CD4-positive, alpha-beta T cell treated with Interleukin-17A for 1 hour (primary cell): ENCODE data around the gene SPTAN1.
"Not testable (repeated sequence)": the region's sequence is repeated elsewhere in the genome, so short reads cannot be mapped to it uniquely, and the experiment has no call there.

Experiments used
- DNase-seq: peaks from one replicate; pipeline ENCODE4 v3.0.0-alpha.2; 2020

The SPTAN1 gene

GRCh38 chr9:128634111-128634510, 81.7 kb downstream of the SPTAN1 start:
- no peak for DNase-seq

DNA sequence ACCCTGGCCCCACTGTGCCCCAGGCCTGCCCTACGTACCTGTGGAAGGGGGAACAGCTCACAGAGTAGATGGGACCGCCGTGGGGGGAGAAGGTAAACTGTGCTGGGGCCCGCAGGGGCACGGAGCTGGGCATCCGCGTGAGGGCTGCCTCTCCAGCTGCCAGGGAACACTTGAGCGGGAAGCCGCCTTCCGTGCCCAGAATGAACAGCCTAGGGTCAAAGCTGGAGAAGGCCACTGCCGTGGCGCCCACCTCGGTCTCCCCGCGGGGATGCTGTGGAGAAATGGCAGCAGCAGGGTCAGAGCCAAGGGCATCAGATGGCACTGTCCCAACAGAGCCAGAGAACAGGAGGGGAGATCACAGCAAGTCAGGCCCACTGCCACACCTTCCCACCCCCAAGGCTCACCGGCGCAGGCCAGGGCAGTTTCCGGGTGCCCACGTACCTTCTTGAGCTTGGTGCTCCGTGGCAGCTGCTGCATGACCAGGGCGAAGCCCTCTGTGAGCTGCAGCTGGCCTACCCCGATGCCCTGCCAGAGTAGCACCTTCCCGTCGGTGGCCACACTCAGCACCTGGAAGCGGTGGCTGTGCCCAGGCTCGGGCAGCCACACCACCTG, 82.4 kb downstream of the SPTAN1 start:
- DNase-seq = no peak

- DNase-seq = no peak
Measured at GRCh38 chr9:128635266-128636023, 83.1 kb downstream of the SPTAN1 start.

DNA sequence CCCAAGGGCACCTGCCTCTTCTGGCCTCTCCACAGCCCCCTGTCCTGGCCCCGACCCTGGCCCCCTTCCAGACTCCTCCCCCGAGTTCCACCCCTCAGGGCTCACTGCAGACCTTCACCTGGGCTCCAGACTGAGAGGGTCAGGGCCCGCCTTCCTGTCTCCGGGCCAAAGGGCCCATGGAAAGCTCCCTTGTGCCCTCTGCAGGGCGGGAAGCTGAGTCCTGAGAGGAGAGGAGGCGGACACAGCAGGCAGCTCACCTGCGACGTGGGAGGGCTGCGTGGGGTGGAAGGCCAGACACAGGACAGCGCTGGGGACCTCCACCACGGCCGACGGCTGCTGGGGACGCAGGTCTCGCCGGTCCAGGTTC, 83.6 kb downstream of the SPTAN1 start:
- no peak for DNase-seq

- DNase-seq = no peak
Measured at GRCh38 chr9:128636556-128637530, 84.5 kb downstream of the SPTAN1 start.

DNA sequence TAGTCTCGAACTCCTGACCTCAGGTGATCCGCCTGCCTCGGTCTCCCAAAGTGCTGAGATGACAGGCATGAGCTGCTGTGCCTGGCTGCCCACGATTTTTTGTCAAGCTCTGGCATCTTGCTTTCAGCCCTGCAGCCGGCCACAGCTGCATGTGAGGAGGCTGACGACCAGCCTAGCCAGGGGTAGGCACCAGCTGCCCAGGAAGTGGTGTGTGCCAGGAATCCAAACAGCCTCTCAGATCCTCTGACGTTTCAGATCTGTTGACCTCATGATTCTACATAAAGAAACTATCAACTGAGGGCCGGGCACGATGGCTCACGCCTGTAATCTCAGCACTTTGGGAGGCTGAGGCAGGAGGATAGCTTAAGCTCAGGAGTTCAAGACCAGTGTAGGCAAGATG, 85.3 kb downstream of the SPTAN1 start:
- no peak for DNase-seq

DNA sequence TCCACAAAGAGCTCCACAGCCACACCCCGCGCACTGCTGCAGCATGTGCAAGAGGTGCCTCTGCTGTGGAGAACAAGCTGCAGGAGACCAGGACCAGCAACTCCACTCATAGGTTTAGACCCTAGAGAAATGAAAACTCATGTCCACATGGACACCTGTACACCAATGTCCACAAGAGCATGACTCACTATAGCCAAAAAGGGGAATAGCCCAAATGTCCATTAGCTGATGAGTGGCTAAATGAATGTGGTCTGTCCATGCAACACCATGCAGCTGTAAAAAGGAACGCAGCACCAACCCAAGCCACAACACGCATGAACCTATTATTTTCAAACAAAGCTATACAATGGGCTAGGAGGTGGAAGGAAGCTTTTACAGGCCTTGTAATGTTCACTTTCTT, 86.2 kb downstream of the SPTAN1 start:
- no peak for DNase-seq

- DNase-seq = no peak
Measured at GRCh38 chr9:128640603-128641002, 88.2 kb downstream of the SPTAN1 start.

- no peak for DNase-seq
Measured at GRCh38 chr9:128642675-128643245, 90.4 kb downstream of the SPTAN1 start.

DNA sequence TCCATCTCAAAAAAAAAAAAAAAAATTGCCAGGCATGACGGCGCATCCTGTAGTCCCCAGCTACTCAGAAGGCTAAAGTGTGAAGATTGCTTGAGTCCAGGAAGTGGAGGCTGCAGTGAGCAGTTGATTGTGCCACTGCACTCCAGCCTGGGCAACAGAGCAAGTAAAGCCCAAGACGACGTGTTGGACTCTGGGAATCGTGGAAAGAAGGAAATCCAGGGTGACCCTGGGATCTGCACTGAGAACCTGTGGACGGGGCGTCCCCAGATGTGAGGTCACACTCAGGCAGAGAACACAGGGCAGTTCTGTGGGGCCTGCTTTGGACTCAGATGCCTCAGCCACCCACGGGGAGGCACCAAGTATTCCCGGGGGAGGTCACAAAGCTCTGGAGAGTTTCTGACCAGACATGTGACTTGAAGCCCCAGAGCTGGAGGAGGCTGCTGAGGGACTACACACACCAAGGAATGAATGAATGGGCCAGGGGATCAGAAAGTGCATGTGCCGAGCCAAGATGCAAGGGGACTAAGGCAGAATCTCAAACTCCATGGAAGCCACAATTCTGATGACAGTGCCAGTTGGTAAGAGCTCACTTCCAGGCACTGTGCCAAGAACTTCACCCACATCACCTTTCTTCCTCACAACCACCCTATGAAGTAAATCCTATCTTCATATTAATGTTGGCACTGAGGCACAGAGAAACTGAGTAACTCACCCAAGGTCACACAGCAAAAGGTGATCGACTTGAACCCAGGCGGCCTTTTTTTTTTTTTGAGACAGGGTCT, 91.3 kb downstream of the SPTAN1 start:
- no peak for DNase-seq

DNA sequence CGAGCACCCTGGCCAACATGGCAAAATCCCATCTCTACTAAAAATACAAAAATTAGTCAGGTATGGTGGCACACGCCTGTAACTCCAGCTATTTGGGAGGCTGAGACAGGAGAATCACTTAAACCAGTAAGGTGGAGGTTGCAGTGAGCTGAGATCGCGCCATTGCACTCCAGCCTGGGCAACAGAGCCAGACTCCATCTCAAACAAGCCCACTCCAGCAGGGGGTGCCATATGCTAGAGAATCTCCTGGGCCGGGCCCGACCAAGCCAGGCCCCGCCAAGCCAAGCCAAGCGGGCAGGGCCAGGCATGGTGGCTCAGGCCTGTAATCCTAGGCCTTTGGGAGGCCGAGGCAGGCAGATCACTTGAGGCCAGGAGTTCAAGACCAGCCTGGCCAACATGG, 95.8 kb downstream of the SPTAN1 start:
- peak; percentile 76 for DNase-seq

DNA sequence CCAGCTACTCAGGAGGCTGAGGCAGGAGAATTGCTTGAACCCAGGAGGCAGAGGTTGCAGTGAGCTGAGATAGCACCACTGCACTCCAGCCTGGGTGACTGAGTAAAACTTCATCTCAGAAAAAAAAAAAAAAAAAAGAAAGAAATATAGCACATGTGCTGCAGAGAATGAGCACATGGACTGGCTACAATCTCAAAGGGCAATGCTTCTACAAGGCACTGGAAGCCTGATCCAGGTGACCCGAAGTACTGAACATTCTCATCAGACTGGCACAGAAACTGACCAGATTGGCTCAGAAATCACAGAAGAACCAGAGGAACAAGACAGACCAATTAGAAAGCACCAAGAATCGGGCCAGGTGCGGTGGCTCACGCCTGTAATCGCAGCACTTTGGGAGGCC, 99.4 kb downstream of the SPTAN1 start:
- no peak for DNase-seq

DNA sequence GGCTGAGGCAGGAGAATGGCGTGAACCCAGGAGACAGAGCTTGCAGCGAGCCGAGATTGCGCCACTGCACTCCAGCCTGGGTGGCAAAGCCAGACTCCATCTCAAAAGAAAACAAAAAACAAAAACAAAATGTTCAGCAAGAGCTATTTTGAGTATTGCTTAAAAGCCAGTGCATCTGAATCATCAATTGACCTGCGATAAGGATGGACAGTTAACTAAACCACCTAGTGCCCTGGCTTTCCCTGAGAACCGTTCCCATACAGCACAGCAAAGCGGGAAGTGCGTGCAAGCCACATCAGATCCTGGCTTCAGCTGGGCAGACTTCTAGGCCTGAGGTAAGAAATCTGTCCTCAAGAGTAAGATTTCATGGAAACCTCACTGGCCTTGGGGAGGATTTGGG, 101.5 kb downstream of the SPTAN1 start:
- no peak for DNase-seq

DNA sequence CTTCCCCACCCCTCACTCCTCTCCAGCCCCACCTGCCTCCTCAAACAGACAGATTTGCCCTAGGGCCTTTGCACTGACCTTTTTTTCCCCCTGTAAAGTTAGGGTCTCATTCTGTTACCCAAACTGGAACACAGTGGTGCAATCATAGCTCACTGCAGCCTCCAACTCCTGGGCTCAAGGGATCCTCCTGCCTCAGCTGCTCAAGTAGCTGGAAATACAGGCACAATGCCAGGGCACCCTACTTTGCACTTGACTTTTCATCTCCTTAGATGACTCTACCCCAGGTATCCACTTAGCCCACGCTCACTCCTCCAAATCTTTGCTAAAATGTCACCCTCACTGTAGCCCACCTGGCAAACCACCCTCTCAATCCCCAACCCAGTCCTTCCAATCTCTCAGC, 102.1 kb downstream of the SPTAN1 start:
- no peak for DNase-seq

DNA sequence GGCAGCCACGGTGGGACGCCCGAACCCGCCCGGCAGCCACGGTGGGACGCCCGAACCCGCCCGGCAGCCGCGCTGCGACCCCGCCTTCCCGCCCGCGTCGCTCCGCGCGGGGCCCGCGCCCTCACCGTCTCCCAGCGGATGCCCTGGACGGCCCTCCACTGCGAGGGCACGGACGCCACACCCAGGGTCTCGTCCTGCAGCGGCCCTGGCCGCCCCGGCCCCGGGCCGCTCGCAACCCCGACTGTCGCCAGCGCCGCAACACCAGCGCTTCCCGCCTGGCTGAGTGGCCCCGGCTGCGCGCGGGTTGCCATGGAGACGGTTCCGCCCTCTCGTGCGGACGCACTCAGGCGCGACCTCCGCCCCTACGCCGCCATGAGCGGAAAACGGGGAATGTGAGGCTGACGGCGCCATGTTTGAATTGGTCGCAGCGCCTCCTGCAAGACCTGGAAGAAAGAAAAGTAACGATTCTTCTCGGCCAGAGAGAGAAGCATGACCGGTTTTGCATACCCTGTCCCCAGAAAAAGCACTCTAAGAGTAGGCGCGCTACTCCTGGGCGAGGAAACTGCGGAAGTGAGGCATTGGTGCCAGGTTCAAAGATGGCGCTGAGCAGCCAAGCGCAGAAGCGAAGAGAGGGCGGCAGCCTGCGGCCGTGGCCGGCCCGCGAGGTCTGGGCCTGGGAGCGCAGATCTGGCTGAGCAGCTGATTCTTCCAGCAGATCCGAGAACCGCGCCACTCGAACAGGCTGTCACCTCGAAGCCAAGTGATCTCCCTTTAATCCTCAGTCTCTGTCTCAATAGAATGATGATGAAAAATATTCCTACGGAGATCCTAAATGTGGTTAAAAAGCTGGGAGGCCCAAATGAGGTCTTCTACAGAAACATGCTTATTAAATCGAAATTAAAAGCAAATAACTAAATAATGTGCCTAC, 104.3 kb downstream of the SPTAN1 start, which contains the start of gene DYNC2I2:
TSS of gene DYNC2I2 (minus strand) at position 432 of the 928 bp plus-strand sequence. CDS start at position 311, 121 bp downstream.
- DNase-seq = peak; percentile 95

GRCh38 chr9:128657344-128657704, 104.9 kb downstream of the SPTAN1 start:
- no peak for DNase-seq

DNA sequence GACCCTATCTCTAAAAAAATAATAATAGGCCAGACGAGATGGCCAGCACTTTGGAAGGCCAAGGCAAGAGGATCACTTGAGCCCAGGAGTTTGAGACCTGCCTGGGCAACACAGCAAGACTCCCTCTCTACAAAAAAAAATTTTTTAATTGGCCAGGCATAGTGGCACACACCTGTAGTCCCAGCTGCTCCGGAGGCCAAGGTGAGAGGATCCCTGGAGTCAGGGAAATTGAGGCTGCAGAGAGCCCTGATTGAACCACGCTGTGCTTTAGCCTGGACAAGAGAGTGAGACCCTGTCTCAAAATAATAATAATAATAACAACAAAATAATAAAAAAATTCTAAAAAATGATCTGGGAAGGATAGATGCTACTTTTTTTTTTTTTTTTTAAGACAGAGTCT, 105.4 kb downstream of the SPTAN1 start:
- DNase-seq = no peak

- DNase-seq = not testable (repeated sequence)
Measured at GRCh38 chr9:128666481-128666941, 114.1 kb downstream of the SPTAN1 start.

GRCh38 chr9:128669786-128670185, 117.4 kb downstream of the SPTAN1 start:
- no peak for DNase-seq

- DNase-seq = no peak
Measured at GRCh38 chr9:128675382-128675781, 123.0 kb downstream of the SPTAN1 start.

DNA sequence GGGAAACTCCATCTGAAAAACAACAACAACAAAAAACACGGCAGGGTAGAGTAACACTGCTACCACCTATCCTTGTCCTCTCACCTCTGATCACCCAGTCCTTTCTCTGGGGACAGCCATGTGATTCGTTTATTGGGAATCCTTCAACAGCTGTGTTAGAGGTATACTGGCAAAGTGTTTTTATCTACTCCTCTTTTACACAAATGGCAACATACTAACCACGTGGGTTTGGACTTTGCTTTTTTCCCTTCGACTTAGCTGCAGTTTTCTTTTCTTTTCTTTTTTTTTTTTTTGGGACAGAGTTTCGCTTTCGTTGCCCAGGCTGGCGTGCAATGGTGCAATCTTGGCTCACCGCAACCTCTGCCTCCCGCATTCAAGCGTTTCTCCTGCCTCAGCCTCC, 125.4 kb downstream of the SPTAN1 start:
- no peak for DNase-seq
